Stimulated activated CD8-positive, alpha-beta memory T cell treated with anti-CD3 and anti-CD28 coated beads, Interleukin-2, amount 100 ng/mL, for 48 hours (primary cell): ENCODE data around the gene MTMR1.

Source experiments
- DNase-seq, 2 donors: peaks; one replicate each; pipeline ENCODE4 v3.0.0-alpha.2; 2020; ENCODE audit warnings: low read depth in 2 of 2

The MTMR1 gene

DNA sequence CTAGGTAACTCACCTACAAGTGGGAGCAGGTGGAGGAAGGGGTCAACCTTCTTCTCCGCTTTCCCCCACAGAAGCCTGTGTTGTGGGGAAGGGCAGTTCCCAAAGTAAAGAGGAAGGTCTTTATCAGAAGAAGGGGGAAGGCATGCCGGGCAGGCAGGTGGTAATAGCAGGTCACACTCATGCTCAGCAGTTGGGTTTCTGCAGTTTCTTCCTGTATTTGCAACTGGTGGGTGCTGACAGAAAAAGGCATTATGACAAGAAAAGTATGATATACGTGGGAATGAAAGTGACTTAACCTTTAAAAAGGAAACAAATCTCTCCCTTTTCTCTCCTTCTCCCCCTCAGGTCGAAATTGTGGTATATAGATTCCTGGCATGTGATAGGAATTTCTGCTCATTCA is 3.7 kb downstream of the MTMR1 start:
- DNase-seq = no peak

GRCh38 chrX:150697641-150698040 is 4.4 kb downstream of the MTMR1 start:
- no peak for DNase-seq

DNA sequence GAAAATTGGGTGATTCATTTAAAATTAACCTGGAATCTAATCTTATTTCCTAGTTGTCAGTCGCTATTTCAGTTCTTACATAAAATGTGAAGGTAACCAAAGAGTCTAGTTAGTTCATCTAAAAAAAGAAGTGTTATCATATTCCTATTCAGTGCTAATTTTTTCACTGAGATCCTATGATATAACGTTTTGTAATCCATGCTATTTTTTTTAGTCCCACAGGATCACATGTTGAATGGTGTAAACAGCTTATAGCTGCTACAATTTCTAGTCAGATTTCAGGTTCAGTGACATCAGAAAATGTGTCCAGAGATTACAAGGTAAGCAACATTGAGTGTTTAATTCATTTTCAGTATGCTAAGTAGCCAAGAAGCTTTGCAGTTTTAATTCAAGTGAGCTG is 5.8 kb downstream of the MTMR1 start:
- DNase-seq = no peak

DNA sequence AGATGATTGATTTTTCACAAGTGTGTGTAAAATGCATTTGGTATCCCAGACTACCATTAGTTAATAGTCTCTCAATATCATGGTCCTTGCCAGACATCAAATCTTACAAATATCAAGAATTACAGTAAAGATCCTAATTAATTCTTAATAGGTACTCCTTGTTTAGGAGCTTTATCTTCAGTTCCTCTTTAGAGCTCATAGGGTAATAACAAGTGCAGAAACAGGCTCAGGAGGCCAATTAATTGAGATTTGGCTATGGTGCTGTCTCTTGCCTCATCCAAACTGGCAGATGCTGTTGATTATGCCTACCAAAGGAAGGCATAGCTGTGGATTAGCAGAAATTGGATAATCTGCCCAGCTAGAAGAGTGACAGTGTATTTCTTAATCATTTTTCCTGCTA is 6.9 kb downstream of the MTMR1 start:
- no peak for DNase-seq

GRCh38 chrX:150701377-150701776 is 8.2 kb downstream of the MTMR1 start:
- no peak for DNase-seq

DNA sequence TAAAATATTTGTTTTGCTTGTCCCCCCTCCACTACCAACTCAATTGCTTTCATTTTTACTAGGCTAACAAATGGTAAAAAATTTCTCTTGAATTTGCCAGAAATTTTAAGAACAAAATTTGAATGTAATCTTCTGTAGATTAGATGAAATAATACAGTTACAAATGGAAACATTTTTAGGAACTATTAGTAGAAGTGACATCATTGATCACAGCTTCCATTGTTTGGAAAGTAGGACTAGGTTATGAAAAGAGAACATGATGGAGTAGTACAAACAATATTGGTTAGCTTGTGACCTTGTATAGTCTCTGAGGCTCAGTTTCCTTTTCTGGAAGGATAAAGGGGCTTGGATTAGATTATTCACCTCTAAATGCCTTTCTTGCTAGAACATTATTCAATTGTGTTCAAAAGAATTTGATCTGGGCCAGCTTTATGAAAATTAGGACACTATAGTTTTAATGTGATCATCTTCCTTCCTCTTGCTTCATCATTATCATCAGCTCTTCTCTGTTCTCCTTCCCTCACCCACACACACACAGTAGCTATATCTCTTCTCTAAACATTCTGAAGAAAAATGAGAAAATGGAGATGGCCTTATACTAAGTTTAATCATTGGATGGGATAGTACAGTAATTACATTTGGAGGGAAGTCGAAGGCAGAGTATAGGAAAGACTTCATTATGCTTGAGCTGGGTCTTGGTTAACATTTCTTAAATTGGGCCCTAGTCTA is 9.9 kb downstream of the MTMR1 start:
- DNase-seq = no peak

- DNase-seq = no peak
Measured at GRCh38 chrX:150703695-150703974, 10.4 kb downstream of the MTMR1 start.

DNA sequence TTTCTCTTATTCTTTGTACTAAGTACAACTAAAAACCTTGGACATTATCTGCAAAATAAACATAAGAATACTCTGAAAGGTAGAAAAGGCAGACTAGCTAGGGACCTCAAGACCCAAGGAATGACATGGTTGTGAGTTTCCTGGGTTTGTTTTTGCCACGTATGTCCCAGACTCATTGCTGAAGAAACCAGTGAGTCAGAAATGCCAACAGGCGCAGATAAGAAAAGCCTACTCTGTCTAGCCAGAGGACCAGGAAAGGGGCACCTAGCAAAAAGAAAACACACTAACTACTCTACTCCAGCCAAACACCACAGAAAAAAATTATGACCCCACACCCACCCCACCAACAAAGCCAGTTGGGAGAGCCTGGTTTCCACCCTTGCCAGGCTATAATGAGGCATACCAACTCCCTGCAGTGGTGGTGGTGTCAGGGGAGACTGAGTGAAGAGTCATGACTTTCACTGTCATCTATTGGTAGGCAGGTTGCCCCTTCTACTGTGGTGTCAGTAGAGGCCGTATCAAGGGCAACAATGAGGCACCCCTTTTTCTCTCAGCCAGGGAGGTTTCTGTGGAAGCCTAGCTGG is 10.9 kb downstream of the MTMR1 start:
- DNase-seq = peak in 1 of 2 donors; percentile 6

DNA sequence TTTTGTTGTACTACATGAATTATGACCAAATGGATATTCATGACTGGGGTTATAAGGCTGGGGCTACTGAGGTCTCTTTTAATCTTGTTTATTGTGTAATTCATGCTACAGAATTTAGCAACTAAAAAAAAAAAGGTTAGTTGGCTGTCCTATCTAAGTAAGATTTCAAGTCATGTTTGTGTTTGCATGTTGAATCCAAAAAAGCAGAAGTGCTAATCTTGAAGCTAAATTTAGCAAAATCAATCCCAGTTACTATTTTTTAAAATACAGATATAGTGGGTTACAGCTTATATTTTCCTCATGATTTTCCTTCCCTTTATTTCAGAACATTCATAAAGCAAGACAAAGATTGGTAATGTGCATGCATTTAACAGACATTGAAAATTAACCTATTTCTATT is 19.4 kb downstream of the MTMR1 start:
- no peak for DNase-seq

- DNase-seq = no peak
Measured at GRCh38 chrX:150715184-150715583, 22.0 kb downstream of the MTMR1 start.

DNA sequence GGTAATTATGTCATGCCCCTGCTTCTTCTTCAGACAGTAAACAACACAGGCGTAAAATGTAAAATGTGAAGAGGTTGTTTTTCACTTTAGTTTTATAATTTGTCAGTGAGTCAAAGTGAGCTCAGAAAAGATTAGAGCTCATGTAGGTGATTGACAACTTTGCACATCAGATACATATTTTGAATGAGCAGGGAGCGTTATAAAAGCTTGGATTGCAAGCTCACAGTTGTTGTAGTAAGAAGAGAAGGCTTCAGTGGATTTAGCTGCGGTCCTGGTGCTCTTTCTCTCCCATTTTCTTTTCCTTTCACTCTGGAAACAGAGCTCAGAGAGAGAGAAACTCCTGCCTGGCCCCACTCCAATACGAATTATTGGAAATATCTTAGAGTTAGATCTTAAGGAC is 26.4 kb downstream of the MTMR1 start:
- DNase-seq = no peak

DNA sequence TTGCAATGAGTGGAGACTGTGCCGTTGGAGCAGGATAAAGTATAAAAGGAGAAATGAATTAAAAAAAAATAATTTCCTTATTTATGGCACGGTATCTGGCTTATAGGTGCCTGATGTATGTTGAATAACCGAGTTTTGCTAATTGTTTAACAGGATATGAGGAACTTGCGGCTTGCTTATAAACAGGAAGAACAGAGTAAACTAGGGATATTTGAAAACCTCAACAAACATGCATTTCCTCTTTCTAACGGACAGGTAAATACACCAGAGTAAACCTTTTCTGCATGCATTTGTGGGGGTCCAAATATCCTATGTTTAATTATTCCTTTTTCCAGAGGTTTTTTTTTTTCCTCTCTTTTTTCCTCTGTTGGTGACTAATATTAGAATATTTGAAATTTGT is 36.8 kb downstream of the MTMR1 start:
- DNase-seq = no peak

DNA sequence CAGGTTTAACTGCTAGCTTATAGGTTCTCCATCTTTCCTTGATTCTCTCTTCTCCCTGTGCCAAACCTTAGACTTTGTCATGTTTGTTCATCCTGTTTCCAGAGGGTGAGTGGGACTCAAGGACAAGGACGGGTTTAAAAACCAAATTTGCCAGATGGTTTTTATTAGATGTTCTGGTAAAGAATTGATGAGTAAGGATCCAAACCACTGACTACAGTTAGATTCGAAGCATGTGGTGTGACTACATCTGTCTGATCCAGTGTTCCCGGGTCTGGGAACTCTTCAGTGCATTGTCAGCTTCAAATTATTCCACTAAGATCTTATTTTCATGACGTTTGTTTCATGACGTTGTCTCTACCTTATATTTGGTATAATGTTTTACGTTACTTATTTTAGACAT is 37.5 kb downstream of the MTMR1 start:
- DNase-seq = no peak

GRCh38 chrX:150731795-150732194 is 38.6 kb downstream of the MTMR1 start:
- DNase-seq = peak in 1 of 2 donors; percentile 40

DNA sequence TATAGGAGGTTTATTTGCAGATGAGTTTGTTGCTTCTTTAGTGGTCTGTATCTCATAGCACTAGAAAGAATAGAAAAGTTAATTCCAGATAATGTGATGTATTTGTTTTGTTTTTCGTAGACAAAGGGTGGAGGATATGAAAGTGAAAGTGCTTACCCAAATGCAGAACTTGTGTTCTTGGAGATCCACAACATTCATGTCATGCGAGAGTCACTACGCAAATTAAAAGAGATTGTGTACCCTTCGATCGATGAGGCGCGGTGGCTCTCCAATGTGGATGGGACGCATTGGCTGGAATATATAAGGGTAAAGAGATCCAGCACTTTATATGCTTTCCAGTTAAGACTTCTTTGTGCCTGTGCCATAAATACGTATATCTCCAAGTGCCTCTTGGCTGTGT is 43.3 kb downstream of the MTMR1 start:
- no peak for DNase-seq

GRCh38 chrX:150752124-150752523 is 58.9 kb downstream of the MTMR1 start:
- no peak for DNase-seq

GRCh38 chrX:150753357-150753756 is 60.2 kb downstream of the MTMR1 start:
- DNase-seq = no peak

- no peak for DNase-seq
Measured at GRCh38 chrX:150753968-150754367, 60.8 kb downstream of the MTMR1 start.

DNA sequence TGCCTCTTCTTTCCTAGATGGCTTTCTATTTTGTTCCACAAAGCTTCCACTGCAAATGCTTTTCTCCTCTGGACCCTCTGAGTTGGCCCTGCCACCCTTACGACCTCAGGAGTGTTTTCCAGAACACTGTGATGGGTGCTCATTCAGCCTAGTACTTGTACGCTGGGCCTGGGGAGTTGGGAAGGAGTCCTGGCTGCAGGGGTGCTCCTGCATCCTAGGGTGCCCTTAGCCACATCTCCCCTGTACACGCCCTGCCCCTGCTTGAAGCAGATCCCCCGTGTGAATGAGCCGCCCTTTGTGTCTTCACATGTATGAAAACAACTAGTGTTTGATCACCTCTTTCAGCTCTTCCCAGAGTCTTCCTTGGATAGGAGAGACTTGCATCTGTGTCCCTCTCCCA is 64.2 kb downstream of the MTMR1 start:
- no peak for DNase-seq

DNA sequence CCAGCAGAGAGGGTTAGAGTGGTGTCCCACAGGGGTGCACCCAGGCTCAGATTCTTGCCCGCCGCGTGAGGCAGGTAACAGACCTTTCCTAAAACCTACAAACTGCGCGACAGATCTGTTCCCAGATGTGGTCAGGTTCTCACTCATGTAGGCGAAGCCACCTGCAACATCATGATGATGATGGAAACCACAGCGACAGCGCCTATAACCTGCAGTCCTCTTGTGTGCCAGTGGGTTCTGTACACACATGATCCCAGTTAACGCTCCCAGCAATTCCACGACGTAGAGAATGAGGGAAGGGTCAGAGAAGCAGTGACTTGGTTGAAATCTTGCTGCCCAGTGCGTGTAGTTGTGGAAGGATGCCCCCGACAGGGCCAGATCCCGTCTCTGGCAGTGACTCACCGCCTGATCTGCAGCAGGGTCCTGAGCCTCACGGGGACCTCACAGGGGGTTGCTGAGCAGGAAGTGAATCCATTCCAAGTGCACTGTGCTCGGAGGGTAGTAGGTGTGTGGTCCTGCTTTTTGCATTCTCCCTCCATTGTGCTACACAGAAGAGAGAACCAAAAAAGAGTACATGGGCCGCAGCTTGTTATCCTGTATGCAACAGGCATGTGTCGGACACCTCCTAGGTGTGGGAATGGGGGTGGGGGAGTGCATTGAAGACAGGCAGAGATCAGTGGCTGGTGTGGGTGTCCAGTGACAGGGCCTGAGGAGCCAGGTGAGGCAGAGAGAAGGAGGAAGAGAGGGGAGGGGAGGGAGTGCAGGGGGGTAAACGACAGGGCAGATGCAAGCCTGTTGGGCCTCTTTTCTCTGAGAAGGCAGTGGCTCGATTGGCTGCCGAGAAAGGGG is 66.6 kb downstream of the MTMR1 start:
- no peak for DNase-seq

DNA sequence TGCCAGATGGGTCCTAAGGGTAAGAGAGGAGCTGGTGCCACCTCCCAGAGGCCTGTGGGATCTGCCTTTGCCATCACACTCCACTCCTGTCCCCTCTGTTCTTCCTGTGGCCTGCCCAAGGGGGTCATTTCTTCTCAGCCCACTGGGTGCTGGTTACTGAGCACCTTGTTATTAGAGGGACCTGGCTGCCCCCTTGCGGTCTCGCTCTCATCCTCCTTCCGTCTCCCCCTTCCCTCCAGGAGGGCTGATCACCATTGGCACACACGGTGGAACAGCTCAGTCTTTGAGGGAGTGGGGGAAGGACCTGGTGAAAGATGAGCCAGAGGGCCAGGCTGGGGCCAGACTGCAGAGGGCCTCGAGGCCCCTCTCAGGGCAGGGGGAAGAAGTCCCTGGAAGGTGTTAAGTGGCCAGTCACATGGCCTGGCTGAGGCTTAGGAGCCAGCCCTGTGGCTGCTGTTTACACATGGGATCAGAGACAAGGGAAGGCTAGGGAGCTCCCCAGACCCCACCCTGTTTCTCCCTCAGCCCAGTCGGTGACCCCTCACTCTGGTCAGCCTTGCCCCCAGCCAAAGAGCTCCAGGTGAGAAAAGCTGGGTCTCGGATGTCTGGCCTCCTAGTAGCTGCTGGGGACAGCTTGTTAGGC is 68.1 kb downstream of the MTMR1 start:
- DNase-seq = no peak

- DNase-seq = no peak
Measured at GRCh38 chrX:150761819-150762216, 68.6 kb downstream of the MTMR1 start.
